HCT116 (cell line): ENCODE results near the gene RTN4. TPM values are rescaled to one million over a fixed set of nuclear protein-coding genes. Genes with fewer than 3 reads are reported as not detected.

ENCODE experiments used
- ATAC-seq: fragments of 200-7000 bp; cut with Tn5 transposase; 2 replicates; pipeline ENCODE4 v1.9.1; 2020; ENCODE audit warnings: mild to moderate bottlenecking, moderate library complexity
- BruUV-seq: library from RNA; stranded (reverse); fragments of 400-500 nt; replicated peaks from 2 replicates; lab custom pipeline; 2021; lab: Mats Ljungman, UMichigan
- CTCF ChIA-PET: fragments of 300-600 bp; sonication (Branson Sonifier 250); formaldehyde crosslinking; loops from one replicate; lab custom pipeline; 2021; ENCODE audit warnings: antibody characterized with exemption; lab: Charles Lee
- POLR2A ChIA-PET: fragments of 300-600, 350-600 bp; sonication (Branson Sonifier 250); formaldehyde crosslinking; loops from one replicate; lab custom pipeline; 2021; ENCODE audit warnings: antibody characterized with exemption; lab: Charles Lee
- RAD21 ChIA-PET, 2 experiments: fragments of 300-600 bp; sonication (Branson Sonifier 250); formaldehyde crosslinking; loops; one replicate each; lab custom pipeline; 2023; ENCODE audit warnings: low total read pairs in 2 of 2; ENCODE audit not compliant: uncharacterized antibody in 2 of 2, unreplicated experiment in 2 of 2, low non-redundant PET in 1 of 2; lab: Charles Lee
- DNase-seq: peaks from one replicate; pipeline ENCODE4 v3.0.0-alpha.2; 2010; ENCODE audit warnings: low read depth, low spot score
- H2AFZ ChIP-seq: fragments of 200-600 bp; shearing (Covaris generic), sonication (generic); 2 replicates; pipeline ENCODE4 v1.6.1; 2017; ENCODE audit warnings: low read depth, mixed run types, mixed read lengths, antibody characterized with exemption, low read length; ENCODE audit not compliant: poor library complexity, severe bottlenecking
- H3K27ac ChIP-seq: 2 replicates; pipeline ENCODE4 v1.5.1; 2012; ENCODE audit warnings: low read depth, low read length
- H3K27me3 ChIP-seq: fragments of 200-600 bp; sonication (generic); 2 replicates; pipeline ENCODE4 v1.6.1; 2016; ENCODE audit warnings: mixed run types, low read length, mixed read lengths; ENCODE audit not compliant: insufficient read depth
- H3K36me3 ChIP-seq, 2 experiments: fragments of 200-500 bp in 1 of 2; fragments of 200-600 bp in 1 of 2; sonication (Bioruptor generic) in 1 of 2; sonication (generic) in 1 of 2; 2 replicates each; pipeline versions ENCODE4 v1.5.1 to v1.6.1; 2014 to 2016; ENCODE audit warnings: low read length in 2 of 2, inconsistent platforms in 1 of 2, mixed read lengths in 1 of 2, mixed run types in 1 of 2; ENCODE audit not compliant: insufficient read depth in 2 of 2, control insufficient read depth in 1 of 2
- H3K4me1 ChIP-seq, 2 experiments: fragments of 200-600 bp in 1 of 2; sonication (generic) in 1 of 2; 2 replicates each; pipeline versions ENCODE4 v1.5.1 to v1.6.1; 2012 to 2017; ENCODE audit warnings: low read length in 2 of 2, inconsistent platforms in 1 of 2, mild to moderate bottlenecking in 1 of 2, mixed read lengths in 1 of 2, mixed run types in 1 of 2, moderate library complexity in 1 of 2; ENCODE audit not compliant: insufficient read depth in 2 of 2, control insufficient read depth in 1 of 2
- H3K4me2 ChIP-seq: fragments of 200-600 bp; sonication (generic); 2 replicates; pipeline ENCODE4 v1.6.1; 2017; ENCODE audit warnings: mixed run types, low read length, mixed read lengths
- H3K4me3 ChIP-seq, 2 experiments: fragments of 200-600 bp in 1 of 2; sonication (generic) in 1 of 2; replicated peaks in 1 of 2; 2 replicates each; pipeline ENCODE4 v1.5.1; 2011 to 2016; ENCODE audit warnings: low read length in 2 of 2, control low read depth in 1 of 2, low read depth in 1 of 2, mild to moderate bottlenecking in 1 of 2, mixed read lengths in 1 of 2, mixed run types in 1 of 2
- H3K79me2 ChIP-seq: fragments of 200-600 bp; sonication (generic); 2 replicates; pipeline ENCODE4 v1.6.1; 2017; ENCODE audit warnings: mild to moderate bottlenecking, mixed run types, low read length, moderate library complexity, mixed read lengths; ENCODE audit not compliant: insufficient read depth
- H3K9ac ChIP-seq: fragments of 200-600 bp; sonication (generic); 2 replicates; pipeline ENCODE4 v1.6.1; 2016; ENCODE audit warnings: low read length, mixed read lengths
- H3K9me2 ChIP-seq: fragments of 200-600 bp; sonication (generic), shearing (Covaris generic); 2 replicates; pipeline ENCODE4 v1.6.1; 2017; ENCODE audit warnings: mixed run types, mild to moderate bottlenecking, moderate library complexity; ENCODE audit not compliant: insufficient read depth
- H3K9me3 ChIP-seq, 2 experiments: fragments of 200-500 bp in 1 of 2; fragments of 200-600 bp in 1 of 2; sonication (Bioruptor generic) in 1 of 2; sonication (generic) in 1 of 2; 2 replicates each; pipeline ENCODE4 v1.6.1; 2014 to 2017; ENCODE audit warnings: low read length in 2 of 2, mixed read lengths in 2 of 2, inconsistent platforms in 1 of 2, low read depth in 1 of 2, mild to moderate bottlenecking in 1 of 2, mixed run types in 1 of 2, moderate library complexity in 1 of 2; ENCODE audit not compliant: control insufficient read depth in 1 of 2, insufficient read depth in 1 of 2
- H4K20me1 ChIP-seq: fragments of 200-600 bp; sonication (generic), shearing (Covaris generic); 2 replicates; pipeline ENCODE4 v1.6.1; 2017; ENCODE audit warnings: mixed run types, mild to moderate bottlenecking, moderate library complexity; ENCODE audit not compliant: insufficient read depth
- CBX3 ChIP-seq: IDR thresholded peaks from 2 replicates; pipeline ENCODE4 v1.6.1; 2012; ENCODE audit warnings: low read depth
- ELF1 ChIP-seq: IDR thresholded peaks from 2 replicates; pipeline ENCODE4 v1.6.1; 2012; ENCODE audit warnings: low read depth, borderline replicate concordance
- EZH2 ChIP-seq: fragments of 200-600 bp; sonication (generic); IDR thresholded peaks from 2 replicates; pipeline ENCODE4 v1.6.1; 2017; ENCODE audit warnings: antibody characterized with exemption, mixed run types
- POLR2AphosphoS5 ChIP-seq: IDR thresholded peaks from 2 replicates; pipeline ENCODE4 v1.6.1; 2011; ENCODE audit warnings: mild to moderate bottlenecking, low read depth, low read length, moderate library complexity
- SIN3A ChIP-seq: IDR thresholded peaks from 2 replicates; pipeline ENCODE4 v1.6.1; 2012; ENCODE audit warnings: low read depth
- SRF ChIP-seq: IDR thresholded peaks from 2 replicates; pipeline ENCODE4 v1.6.1; 2012; ENCODE audit warnings: low read depth
- ZNF274 ChIP-seq: fragments of 200-500 bp; sonication (Bioruptor generic); IDR thresholded peaks from 2 replicates; pipeline ENCODE4 v1.6.1; 2014; ENCODE audit warnings: mild to moderate bottlenecking, low read depth, low read length, inconsistent platforms
- intact Hi-C: fragments of 100-400 bp; cut with micrococcal nuclease; formaldehyde crosslinking; loops from 2 replicates; pipeline ENCODE4 v1.10.0; 2022
- total RNA-seq: library from RNA; stranded (reverse); gene quantifications from one replicate; pipeline ENCODE4 v1.2.1, GENCODE V29; 2021; ENCODE audit not compliant: unreplicated experiment
- TF ChIP-seq, protein P1 (sequence below), 3 experiments: fragments of 200-600 bp in 1 of 3; sonication (generic) in 1 of 3; IDR thresholded peaks in 2 of 3; conservative IDR thresholded peaks in 1 of 3; 2 replicates each; pipeline ENCODE4 v1.5.1; 2012 to 2017; ENCODE audit warnings: low read depth in 2 of 3, low read length in 2 of 3, antibody characterized with exemption in 1 of 3, borderline replicate concordance in 1 of 3, control low read depth in 1 of 3, mild to moderate bottlenecking in 1 of 3, mixed read lengths in 1 of 3, mixed run types in 1 of 3, moderate library complexity in 1 of 3; ENCODE audit not compliant: insufficient read depth in 1 of 3

RTN4 gene
- total RNA-seq, 1 experiment from 2014 or later, result 221 TPM

DNA sequence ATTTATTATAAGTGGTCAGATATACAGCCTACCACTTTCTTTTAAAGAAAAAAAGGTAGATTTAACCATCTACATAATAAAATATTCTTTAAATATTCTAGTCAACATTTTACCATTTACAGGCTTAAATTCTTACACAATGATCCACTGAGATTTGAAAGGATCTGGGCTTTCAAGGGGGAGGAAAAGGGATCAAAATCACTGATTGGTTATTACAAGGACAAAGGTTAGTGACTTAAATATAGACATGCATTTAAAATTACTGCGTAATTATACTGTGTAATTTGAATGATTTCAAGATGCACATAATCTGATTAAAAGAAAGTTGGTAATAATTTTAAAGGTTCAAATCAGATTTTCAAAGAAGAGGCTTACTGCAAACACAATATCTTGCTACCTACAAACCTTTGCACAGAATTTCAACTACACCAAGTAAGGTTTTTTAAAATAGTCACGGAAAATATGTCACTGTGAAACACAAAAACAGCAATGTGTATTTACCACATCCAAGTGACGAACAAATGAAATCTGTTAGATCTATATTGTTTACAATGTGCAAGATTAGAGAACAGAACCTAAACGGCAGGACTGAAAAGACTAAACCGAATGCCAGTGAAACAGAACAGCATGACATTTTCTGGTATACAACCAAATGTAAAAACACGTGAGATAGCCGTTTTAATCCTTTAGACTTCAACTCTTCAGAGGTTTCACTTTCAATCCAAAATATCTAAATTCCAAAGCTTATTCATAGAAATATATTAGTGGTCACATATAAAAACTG lies 40.8 kb downstream of the RTN4 start:
- H3K4me1 ChIP-seq, result peaks cover 15 to 29% of the 10 kb centered on the region in 2 experiments
- CTCF ChIA-PET, result no interaction called here
- H3K27ac ChIP-seq, result no peak overlapping the region
- no peaks in the 10 kb centered on the region for H3K27me3 ChIP-seq
- no peak for ATAC-seq
- no peaks in the 10 kb centered on the region for H3K36me3 ChIP-seq
- no peak for DNase-seq
- no peaks in the 10 kb centered on the region for H3K9me3 ChIP-seq
- no TSS peak for BruUV-seq
- POLR2A ChIA-PET, result no interaction called here
- intact Hi-C loops, result loop anchor here (10.0 kb wide), 2 partner anchors 105 to 345 kb away; no protein-coding TSS in a partner anchor
- H2AFZ ChIP-seq, result no peak overlapping the region
- RAD21 ChIA-PET, result no interaction called here
- H3K9ac ChIP-seq, result no peak overlapping the region
- H3K4me3 ChIP-seq, result no peak overlapping the region
- H4K20me1 ChIP-seq, result peaks cover 51% of the 10 kb centered on the region; the same call in 1 of the 2 replicates
- no peaks in the 10 kb centered on the region for H3K9me2 ChIP-seq
- TF ChIP-seq SRF, result no peak
- no peak for TF ChIP-seq ZNF274
- TF ChIP-seq CBX3, result no peak
- TF ChIP-seq ELF1, result no peak
- TF ChIP-seq, all 23 proteins: peak for 0
- Histone ChIP-seq H3K79me2 (peaks cover 100% of the 10 kb centered on the region), H3K4me2 (no peak overlapping the region)

DNA sequence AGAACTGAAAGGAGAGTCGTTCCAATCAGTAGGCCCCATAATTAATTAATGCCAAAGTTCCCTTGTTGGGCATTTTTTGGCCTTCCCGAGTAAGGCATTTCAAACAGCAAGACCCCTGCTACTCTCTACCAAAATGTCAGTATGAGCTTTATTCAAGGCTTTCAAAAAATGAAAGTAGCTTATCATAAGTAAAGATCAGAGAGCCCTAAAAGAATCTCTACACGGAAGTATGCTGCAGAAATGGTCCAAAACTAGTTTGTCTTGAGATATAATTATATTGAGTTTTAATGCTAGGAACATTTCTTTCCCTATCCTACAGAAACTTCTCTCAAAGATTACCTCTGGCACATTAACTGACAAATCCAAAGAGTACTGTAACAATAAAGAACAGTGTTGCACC lies 43.9 kb downstream of the RTN4 start:
- no peaks in the 10 kb centered on the region for H3K9me2 ChIP-seq
- H3K27ac ChIP-seq, result no peak overlapping the region
- CTCF ChIA-PET, result no interaction called here
- H3K4me2 ChIP-seq, result no peak overlapping the region
- no peak for TF ChIP-seq EZH2
- TF ChIP-seq, protein P1, sequence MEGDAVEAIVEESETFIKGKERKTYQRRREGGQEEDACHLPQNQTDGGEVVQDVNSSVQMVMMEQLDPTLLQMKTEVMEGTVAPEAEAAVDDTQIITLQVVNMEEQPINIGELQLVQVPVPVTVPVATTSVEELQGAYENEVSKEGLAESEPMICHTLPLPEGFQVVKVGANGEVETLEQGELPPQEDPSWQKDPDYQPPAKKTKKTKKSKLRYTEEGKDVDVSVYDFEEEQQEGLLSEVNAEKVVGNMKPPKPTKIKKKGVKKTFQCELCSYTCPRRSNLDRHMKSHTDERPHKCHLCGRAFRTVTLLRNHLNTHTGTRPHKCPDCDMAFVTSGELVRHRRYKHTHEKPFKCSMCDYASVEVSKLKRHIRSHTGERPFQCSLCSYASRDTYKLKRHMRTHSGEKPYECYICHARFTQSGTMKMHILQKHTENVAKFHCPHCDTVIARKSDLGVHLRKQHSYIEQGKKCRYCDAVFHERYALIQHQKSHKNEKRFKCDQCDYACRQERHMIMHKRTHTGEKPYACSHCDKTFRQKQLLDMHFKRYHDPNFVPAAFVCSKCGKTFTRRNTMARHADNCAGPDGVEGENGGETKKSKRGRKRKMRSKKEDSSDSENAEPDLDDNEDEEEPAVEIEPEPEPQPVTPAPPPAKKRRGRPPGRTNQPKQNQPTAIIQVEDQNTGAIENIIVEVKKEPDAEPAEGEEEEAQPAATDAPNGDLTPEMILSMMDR (IDR thresholded peaks at IDR 0.05 in 2 of 3, conservative IDR thresholded peaks at IDR 0.05 in 1 of 3; ENCODE audit: borderline replicate concordance in 1 of 3, insufficient read depth in 1 of 3, low read depth in 2 of 3, low read length in 2 of 3), result no peak
- no peak for TF ChIP-seq SIN3A
- TF ChIP-seq POLR2AphosphoS5, result no peak
- TF ChIP-seq, all 23 proteins: peak for 0
- RAD21 ChIA-PET, result interaction anchor here in 1 of 2 experiments (0.6 kb wide), 1 partner anchor 75 kb away, joined by 3 read pairs; no protein-coding TSS in a partner anchor
- no peak overlapping the region for H3K4me3 ChIP-seq
- no peaks in the 10 kb centered on the region for H3K36me3 ChIP-seq
- H3K79me2 ChIP-seq, result peaks cover 100% of the 10 kb centered on the region
- H2AFZ ChIP-seq, result no peak overlapping the region
- no TSS peak for BruUV-seq
- H3K27me3 ChIP-seq, result no peaks in the 10 kb centered on the region
- intact Hi-C loops, result loop anchor here (10.0 kb wide), 1 partner anchor 102 kb away; no protein-coding TSS in a partner anchor
- no peaks in the 10 kb centered on the region for H3K9me3 ChIP-seq
- peaks cover 63% of the 10 kb centered on the region; the same call in 1 of the 2 replicates for H4K20me1 ChIP-seq
- ATAC-seq, result no peak
- H3K9ac ChIP-seq, result no peak overlapping the region
- POLR2A ChIA-PET, result no interaction called here
- DNase-seq, result no peak
- H3K4me1 ChIP-seq, result peaks cover 3 to 4% of the 10 kb centered on the region in 2 experiments; a peak in 2 of 4 replicates
